GM12873 (cell line): ENCODE data around the gene TSLP.

Experiments used
- CTCF ChIP-seq: IDR thresholded peaks from 2 replicates; pipeline ENCODE4 v1.5.1; 2012; ENCODE audit warnings: low read depth, mild to moderate bottlenecking, moderate library complexity, low read length, control low read depth; ENCODE audit not compliant: insufficient read depth; ENCODE audit errors: missing control alignments

TSLP gene

GRCh38 chr5:111074244-111074643 lies 2.7 kb downstream of the TSLP start:
- TF ChIP-seq CTCF, result no peak

- no peak for TF ChIP-seq CTCF
These were observed 4.0 kb downstream of the TSLP start for GRCh38 chr5:111075520-111075919.

GRCh38 chr5:111076091-111076490 lies 4.6 kb downstream of the TSLP start:
- TF ChIP-seq CTCF, result no peak

DNA sequence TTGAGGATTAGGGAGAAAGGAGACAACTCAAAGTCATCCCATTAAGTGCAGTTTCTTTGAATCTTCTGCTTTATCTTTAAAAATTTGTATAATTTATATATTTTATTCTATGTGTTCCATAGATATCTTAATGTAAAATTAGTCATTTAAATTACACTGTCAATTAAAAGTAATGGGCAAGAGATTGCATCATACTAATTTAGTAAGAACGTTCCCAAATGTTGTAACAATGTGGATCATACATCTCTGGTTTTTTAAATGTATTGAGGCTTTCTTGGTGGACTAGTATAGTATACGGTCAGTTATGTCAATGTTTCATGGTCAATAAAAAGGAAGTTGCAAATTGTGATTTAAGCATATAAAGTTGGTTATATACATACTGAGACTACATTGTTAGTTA lies 6.2 kb downstream of the TSLP start:
- no peak for TF ChIP-seq CTCF

GRCh38 chr5:111079846-111080245 lies 8.3 kb downstream of the TSLP start:
- TF ChIP-seq CTCF, result no peak

GRCh38 chr5:111083323-111083722 lies 11.8 kb downstream of the TSLP start:
- TF ChIP-seq CTCF, result no peak

DNA sequence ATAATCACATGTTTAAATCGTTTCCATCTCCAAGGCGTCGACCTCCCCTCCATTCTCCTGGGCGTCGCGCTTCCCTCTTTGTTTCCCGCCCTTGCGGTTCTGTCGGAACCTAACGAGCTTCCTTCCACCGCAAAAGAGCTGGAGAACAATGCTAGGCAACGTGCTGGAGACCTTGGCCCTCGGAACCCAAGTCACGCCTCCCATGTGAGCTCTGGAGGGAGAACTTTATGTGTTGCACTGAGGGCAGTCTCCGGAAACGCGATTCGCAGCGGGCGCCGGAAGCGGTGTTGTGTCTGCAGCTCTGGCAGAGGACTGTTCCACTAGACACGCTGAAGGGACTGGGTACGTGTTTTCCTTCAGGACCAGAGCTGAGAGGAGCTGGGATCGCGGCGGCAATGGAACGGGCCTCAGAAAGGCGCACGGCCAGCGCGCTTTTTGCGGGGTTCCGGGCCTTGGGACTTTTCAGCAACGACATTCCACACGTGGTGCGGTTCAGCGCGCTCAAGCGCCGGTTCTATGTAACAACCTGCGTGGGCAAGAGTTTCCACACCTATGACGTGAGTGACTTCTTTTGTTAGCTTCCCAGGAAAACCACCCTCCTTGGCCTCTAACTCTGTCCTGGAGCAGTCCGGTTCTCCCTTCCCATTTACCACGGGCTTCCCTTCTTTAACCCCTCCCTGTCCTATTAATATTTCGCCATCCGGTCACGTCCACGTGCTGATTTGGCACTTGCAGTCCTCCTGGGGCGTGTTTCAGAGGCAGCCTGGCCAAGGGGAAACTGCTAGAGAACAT lies 20.7 kb downstream of the TSLP start, which contains the start of gene WDR36:
TSS of gene WDR36 (plus strand) at position 287 of the 792 bp plus-strand sequence. CDS start at position 396, 109 bp downstream.
- TF ChIP-seq CTCF, result no peak
